Thoracic aorta (tissue), 2 donors: ENCODE measurements around the gene BMP6. TPM values are rescaled to one million over a fixed set of nuclear protein-coding genes. Genes with fewer than 3 reads are reported as not detected.

Experiments
- ATAC-seq: fragments of 150-250 bp; one replicate; pipeline ENCODE4 v1.8.0; 2017; ENCODE audit warnings: low read depth; ENCODE audit not compliant: insufficient number of reproducible peaks, low FRiP score
- DNase-seq: peaks from one replicate; pipeline ENCODE4 v3.0.0-alpha.2; 2020; ENCODE audit warnings: low spot score
- H3K27ac ChIP-seq, 2 donors: fragments of 200-600 bp; sonication (generic); 1 replicate in 1 of 2; 2 replicates in 1 of 2; pipeline ENCODE4 v1.5.1; 2016; ENCODE audit warnings: mild to moderate bottlenecking in 2 of 2, moderate library complexity in 2 of 2
- H3K27me3 ChIP-seq: fragments of 200-600 bp; sonication (generic); replicated peaks from 2 replicates; pipeline ENCODE4 v1.6.0; 2016; ENCODE audit warnings: mild to moderate bottlenecking; ENCODE audit not compliant: insufficient read depth
- H3K36me3 ChIP-seq: fragments of 200-600 bp; sonication (generic); one replicate; pipeline ENCODE4 v1.5.1; 2016
- H3K4me1 ChIP-seq, 2 donors: fragments of 200-600 bp; sonication (generic); 1 replicate in 1 of 2; 2 replicates in 1 of 2; pipeline versions ENCODE4 v1.5.1 to v1.6.0; 2016; ENCODE audit warnings: low read depth in 2 of 2, mild to moderate bottlenecking in 1 of 2; ENCODE audit not compliant: control insufficient read depth in 1 of 2
- H3K4me3 ChIP-seq: fragments of 200-600 bp; sonication (generic); 2 replicates; pipeline ENCODE4 v1.5.1; 2016; ENCODE audit warnings: mild to moderate bottlenecking
- H3K9me3 ChIP-seq: fragments of 200-600 bp; sonication (generic); 2 replicates; pipeline ENCODE4 v1.5.1; 2016
- total RNA-seq, 2 donors: library from RNA; depleted of rRNA; stranded (reverse); fragments of >200 nt; gene quantifications; one replicate each; pipeline versions ENCODE4 v1.1.0 to v1.2.3, GENCODE V29; 2016
- TF ChIP-seq, protein P1 (sequence below): fragments of 200-600 bp; sonication (generic); IDR thresholded peaks from one replicate; pipeline ENCODE4 v1.5.1; 2019; ENCODE audit warnings: antibody characterized with exemption

BMP6 gene
- total RNA-seq, 2 donors from 2014 or later = 4.7 TPM

DNA sequence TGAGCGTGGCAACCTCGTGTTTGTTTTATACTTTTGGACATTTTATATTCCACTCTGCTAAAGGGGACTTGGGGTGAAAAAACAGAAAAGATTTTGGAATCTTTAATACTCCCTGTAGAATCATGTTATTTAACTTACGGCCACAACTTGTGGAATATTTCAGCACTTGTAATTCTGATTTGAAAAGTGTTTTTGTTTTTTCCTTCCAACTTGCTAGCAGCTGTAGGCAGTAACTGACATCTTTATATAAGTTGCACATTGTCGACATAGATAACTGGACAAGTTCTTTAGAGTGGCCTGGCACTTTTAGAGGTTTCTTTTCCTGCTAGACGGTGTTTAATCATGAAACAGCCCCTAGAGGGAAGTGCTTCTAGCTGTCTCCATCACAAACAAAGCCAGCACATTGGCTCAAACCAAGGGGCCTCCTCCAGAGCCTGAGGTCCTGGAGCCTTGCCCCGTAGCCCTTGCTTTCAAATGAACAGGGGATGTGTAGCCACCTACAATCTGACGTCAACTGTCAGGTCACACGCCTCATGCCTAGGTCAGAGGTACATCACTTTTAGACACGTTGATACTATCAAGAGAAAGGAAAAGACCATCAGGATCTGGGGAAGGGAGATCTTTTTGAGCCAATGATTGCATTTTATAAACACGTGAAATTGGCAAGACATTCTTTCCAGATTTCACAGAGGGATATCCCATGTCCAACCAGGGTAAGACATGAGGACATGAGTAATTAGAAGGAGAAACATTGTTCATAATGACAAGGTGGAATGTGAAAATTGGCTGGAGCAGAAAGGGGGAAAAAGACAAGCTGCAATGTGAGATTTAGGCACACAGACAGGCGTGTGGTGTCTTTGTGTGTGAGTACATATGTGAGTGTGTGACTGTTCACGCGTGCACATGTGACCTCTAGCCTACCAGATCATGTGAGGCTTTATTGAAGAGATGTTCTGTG is 92.6 kb downstream of the BMP6 start:
- TF ChIP-seq, protein P1, sequence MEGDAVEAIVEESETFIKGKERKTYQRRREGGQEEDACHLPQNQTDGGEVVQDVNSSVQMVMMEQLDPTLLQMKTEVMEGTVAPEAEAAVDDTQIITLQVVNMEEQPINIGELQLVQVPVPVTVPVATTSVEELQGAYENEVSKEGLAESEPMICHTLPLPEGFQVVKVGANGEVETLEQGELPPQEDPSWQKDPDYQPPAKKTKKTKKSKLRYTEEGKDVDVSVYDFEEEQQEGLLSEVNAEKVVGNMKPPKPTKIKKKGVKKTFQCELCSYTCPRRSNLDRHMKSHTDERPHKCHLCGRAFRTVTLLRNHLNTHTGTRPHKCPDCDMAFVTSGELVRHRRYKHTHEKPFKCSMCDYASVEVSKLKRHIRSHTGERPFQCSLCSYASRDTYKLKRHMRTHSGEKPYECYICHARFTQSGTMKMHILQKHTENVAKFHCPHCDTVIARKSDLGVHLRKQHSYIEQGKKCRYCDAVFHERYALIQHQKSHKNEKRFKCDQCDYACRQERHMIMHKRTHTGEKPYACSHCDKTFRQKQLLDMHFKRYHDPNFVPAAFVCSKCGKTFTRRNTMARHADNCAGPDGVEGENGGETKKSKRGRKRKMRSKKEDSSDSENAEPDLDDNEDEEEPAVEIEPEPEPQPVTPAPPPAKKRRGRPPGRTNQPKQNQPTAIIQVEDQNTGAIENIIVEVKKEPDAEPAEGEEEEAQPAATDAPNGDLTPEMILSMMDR = no peak
- Histone ChIP-seq H3K27ac (no peak overlapping the region), H3K27me3 (no peaks in the 10 kb centered on the region), H3K36me3 (no peaks in the 10 kb centered on the region), H3K9me3 (no peaks in the 10 kb centered on the region), H3K4me1 (peaks cover 0 to 4% of the 10 kb centered on the region in 2 donors), H3K4me3 (no peak overlapping the region)
- no peak for ATAC-seq
- DNase-seq = no peak

DNA sequence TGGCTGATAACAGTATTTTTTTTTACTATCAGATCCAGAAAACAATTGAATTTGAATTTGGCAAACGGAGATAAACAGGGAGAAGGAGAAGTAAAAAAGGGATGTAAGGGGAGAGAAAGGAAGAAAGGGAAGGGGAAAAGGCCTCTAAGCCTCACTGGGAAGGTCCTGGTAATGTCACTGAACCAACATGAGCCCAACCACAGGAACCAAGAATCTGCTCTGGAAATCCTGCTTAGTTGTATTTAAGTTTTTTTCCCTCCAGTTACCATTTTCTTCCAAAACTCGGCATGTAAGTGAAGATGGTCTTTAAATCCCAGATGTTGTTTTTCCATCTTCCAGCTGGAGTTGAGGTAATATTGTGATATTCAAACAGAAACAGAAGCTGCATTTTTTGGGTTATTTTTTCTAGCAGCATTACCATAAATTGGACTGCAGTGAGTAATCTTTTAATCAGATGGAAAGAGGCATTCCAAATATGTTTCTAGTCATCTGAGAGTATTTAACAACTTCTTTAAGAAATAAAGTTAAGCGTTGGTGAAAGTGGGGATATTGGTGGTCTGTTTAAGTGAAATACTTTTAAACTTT is 93.6 kb downstream of the BMP6 start:
- no peak for ATAC-seq
- no peak for DNase-seq
- Histone ChIP-seq H3K4me1 (peaks cover 0 to 4% of the 10 kb centered on the region in 2 donors), H3K27ac (no peak overlapping the region), H3K4me3 (no peak overlapping the region), H3K27me3 (no peaks in the 10 kb centered on the region), H3K36me3 (no peaks in the 10 kb centered on the region), H3K9me3 (no peaks in the 10 kb centered on the region)
- TF ChIP-seq, protein P1 = no peak

DNA sequence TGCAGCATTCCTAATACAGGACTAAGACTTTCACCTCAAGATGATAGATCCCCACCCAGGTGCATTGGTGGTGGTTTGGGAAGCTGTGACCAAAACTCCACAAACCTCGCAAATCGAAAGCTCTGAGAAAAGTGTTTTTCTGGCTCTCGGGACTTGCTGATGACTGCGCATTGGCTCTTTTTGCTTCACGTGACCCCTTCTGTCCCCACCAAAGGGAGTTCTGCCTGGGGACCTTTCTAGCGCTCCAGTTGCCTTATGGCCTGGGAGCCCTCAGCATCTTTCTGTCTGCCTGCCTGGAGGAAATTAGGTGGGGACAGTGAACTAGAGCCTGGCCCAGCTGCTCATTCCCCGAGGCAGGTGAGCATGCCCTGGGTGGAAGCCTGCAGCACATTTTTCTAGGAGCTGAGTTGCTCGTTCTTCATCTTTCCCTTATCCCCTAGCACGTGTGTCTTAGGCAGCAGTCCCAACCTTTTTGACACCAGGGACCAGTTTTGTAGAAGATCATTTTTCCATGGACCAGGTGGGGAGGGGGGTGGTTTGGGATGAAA is 94.5 kb downstream of the BMP6 start:
- H3K36me3 ChIP-seq = no peaks in the 10 kb centered on the region
- no peaks in the 10 kb centered on the region for H3K27me3 ChIP-seq
- TF ChIP-seq, protein P1 = no peak
- no peaks in the 10 kb centered on the region for H3K9me3 ChIP-seq
- DNase-seq (no peak), ATAC-seq (no peak)
- H3K4me3 ChIP-seq = no peak overlapping the region
- H3K27ac ChIP-seq = no peak overlapping the region
- peaks cover 0 to under 1% of the 10 kb centered on the region in 2 donors for H3K4me1 ChIP-seq

DNA sequence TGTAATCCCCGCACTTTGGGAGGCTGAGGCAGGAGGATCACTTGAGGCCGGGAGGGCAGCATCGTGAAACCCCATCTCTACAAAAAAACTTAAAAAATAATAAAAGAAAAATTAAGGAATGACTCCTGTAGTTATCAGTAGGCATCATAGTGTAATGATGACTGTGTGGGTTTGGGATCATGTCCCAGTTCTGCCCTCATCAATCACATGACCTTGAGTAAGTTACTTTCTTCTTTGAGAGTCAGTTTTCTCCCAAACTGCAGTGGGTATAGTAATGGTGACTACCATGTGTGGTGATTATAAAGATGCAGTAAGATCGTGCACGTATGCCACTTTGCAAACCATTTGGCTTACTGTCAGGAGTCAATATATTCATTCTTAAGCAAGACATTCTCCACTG is 95.5 kb downstream of the BMP6 start:
- no peaks in the 10 kb centered on the region for H3K27me3 ChIP-seq
- H3K27ac ChIP-seq = no peak overlapping the region
- DNase-seq (no peak), ATAC-seq (no peak)
- no peaks in the 10 kb centered on the region for H3K9me3 ChIP-seq
- H3K4me3 ChIP-seq = no peak overlapping the region
- TF ChIP-seq, protein P1 = no peak
- no peaks in the 10 kb centered on the region for H3K36me3 ChIP-seq
- no peaks in the 10 kb centered on the region for H3K4me1 ChIP-seq

DNA sequence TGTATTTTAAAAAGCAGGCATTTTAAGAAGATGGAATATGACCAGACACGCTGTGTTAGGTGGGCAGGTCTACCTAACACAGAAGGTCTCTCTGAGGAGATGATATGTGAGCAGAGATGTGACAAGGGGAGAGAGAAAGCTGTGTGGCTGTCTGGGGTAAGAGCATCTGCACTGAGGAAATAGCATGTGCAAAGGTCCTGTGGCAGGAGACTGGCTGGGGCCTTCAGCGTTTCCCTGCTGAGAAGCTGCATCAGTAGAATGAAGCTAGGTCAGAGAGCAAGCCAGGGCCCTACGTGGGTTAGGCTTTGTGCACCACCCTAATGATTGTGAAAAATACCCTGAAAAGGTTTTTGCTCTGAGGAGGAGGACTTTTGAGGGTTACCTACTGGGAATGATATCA is 97.7 kb downstream of the BMP6 start:
- TF ChIP-seq, protein P1 = no peak
- Histone ChIP-seq H3K4me3 (no peak overlapping the region), H3K4me1 (no peaks in the 10 kb centered on the region), H3K9me3 (no peaks in the 10 kb centered on the region), H3K27ac (no peak overlapping the region), H3K27me3 (no peaks in the 10 kb centered on the region), H3K36me3 (no peaks in the 10 kb centered on the region)
- no peak for DNase-seq
- ATAC-seq = no peak
